Uterus (tissue), 2 donors: Measurements from ENCODE around the gene KMT2D.

Source experiments
- CTCF ChIP-seq, 4 experiments: fragments of 200-600 bp in 2 of 4; fragments of 450-650 bp in 2 of 4; sonication (generic) in 2 of 4; IDR thresholded peaks; one replicate each; pipeline ENCODE4 v1.5.1; 2016 to 2019; ENCODE audit warnings: antibody characterized with exemption in 4 of 4, mild to moderate bottlenecking in 2 of 4, moderate library complexity in 1 of 4
- POLR2A ChIP-seq, 2 donors: fragments of 450-650 bp; IDR thresholded peaks; one replicate each; pipeline ENCODE4 v1.6.1; 2016; ENCODE audit warnings: antibody characterized with exemption in 2 of 2, mild to moderate bottlenecking in 1 of 2, moderate library complexity in 1 of 2

DNA sequence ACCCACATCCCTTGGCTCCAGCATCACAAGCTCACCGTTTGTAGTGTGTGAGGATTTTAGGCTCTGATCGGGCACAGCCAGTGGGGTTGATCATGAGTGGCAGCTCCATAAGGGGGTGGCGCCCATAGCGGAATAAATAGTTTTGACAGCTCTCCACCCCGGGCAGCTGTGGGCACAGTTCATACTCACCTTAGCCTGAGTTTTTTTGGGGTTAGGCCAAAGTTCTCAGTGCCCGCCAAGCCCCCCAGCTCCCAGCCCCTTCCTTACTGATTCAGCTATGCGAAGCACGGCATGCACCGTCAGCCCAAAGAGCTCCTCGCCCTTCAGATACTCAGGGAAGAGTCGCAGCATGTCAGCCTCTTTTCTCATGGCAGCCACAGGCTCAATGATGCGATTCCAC lies 36.1 kb downstream of the KMT2D start:
- TF ChIP-seq POLR2A (IDR thresholded peaks at IDR 0.05) (no peak), CTCF (IDR thresholded peaks at IDR 0.05) (no peak)
